ENCODE data around the gene ERCC6.

The ERCC6 gene

DNA sequence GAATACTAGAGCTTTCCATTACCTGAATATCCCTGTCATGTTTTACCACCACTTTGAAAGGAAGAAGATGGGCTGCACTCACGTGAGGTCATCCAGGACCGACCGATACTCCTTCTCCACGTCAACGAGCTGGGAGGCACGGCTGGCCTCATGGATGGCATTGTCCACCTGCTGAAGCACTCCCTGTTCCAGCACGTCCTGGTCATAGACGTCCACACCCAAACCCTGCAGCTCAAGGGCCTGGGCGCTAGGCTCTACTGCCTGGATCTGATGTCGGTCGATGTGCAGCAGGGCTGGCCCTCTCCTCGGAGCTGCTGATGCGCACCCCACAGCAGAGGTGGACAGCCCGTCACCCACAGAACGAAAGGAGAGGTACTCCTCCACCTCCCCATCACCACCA is 6.5 kb downstream of the ERCC6 start:
- no peak overlapping the region for H4K91ac ChIP-seq (ENCODE audit: low read length)
- H2BK12ac ChIP-seq (ENCODE audit: low read length in 2 of 2): peak overlapping the region in 1 of 2 experiments; percentile 39
- no peak overlapping the region for H2BK15ac ChIP-seq (ENCODE audit: low read depth, poor library complexity, severe bottlenecking)
- no peak overlapping the region for H4K8ac ChIP-seq (ENCODE audit: low read length)
- H2BK120ac ChIP-seq (ENCODE audit: low read depth, low read length): no peak overlapping the region
- no peaks in the 10 kb centered on the region for H3K9me3 ChIP-seq (ENCODE audit: control insufficient read depth, low read length)
- no peak overlapping the region for H3K23ac ChIP-seq (ENCODE audit: low read length in 2 of 2)
- H3K18ac ChIP-seq (ENCODE audit: low read depth in 1 of 2, low read length in 2 of 2): no peak overlapping the region
- peaks cover 33% of the 10 kb centered on the region for H3K79me1 ChIP-seq (replicated peaks; ENCODE audit: low read length, poor library complexity, severe bottlenecking)
- no peak overlapping the region for H2AFZ ChIP-seq (ENCODE audit: low read depth, low read length)
- peaks cover 2% of the 10 kb centered on the region for H3K4me1 ChIP-seq (ENCODE audit: control insufficient read depth, insufficient read depth, low read depth, low read length)
- no peak overlapping the region for H3K27ac ChIP-seq (ENCODE audit: low read length, poor library complexity, severe bottlenecking)
- H3K4me2 ChIP-seq (ENCODE audit: low read length, poor library complexity, severe bottlenecking): no peak overlapping the region
- H3K9ac ChIP-seq (ENCODE audit: low read length): no peak overlapping the region
- H3K14ac ChIP-seq (ENCODE audit: low read length in 2 of 2): no peak overlapping the region
- 95% methylated on average over 11 of the region's 15 CpGs for WGBS
- DNase-seq: no peak
- no peak overlapping the region for H2BK5ac ChIP-seq (ENCODE audit: low read depth, low read length, poor library complexity, severe bottlenecking)
- H3K4me3 ChIP-seq (ENCODE audit: insufficient read depth in 1 of 2, low read depth in 1 of 2, low read length in 2 of 2): no peak overlapping the region
- H3K4ac ChIP-seq (ENCODE audit: low read depth in 1 of 2, low read length in 2 of 2): no peak overlapping the region
- no peak overlapping the region for H2AK5ac ChIP-seq (ENCODE audit: low read length, severe bottlenecking)
- H3K27me3 ChIP-seq (ENCODE audit: control insufficient read depth in 1 of 2, insufficient read depth in 1 of 2, low read length in 2 of 2): no peaks in the 10 kb centered on the region
- peaks cover 21 to 60% of the 10 kb centered on the region in 2 experiments for H3K36me3 ChIP-seq (ENCODE audit: control insufficient read depth in 1 of 2, insufficient read depth in 2 of 2, low read depth in 1 of 2, low read length in 2 of 2)

DNA sequence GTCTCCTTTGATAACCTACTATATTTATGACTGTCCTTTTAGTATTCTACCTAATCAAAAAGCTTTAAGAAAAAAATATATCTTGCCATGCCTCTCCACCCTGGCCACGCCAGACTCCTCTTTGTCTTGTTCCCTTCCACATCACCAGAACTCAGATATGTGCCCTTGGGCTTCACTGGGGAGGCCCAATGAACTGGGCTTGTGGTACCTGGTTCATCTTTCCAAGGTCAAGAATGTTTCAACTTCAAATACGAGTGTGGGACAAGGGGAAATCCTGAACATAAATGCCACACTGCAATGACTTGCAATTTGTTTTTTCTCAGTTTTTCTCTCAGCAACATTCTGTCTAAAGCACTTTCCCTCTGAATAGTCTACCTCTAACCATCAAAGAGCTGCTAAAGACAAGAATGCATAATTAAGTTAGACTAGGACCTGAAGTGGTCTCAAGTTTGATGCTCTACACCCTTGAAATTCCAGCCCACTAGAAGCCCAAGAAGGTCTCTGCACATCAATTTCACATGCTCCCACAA is 9.9 kb downstream of the ERCC6 start:
- Histone ChIP-seq H2BK120ac (ENCODE audit: low read depth, low read length) (no peak overlapping the region), H3K4ac (ENCODE audit: low read depth in 1 of 2, low read length in 2 of 2) (no peak overlapping the region), H3K18ac (ENCODE audit: low read depth in 1 of 2, low read length in 2 of 2) (no peak overlapping the region), H3K4me3 (ENCODE audit: insufficient read depth in 1 of 2, low read depth in 1 of 2, low read length in 2 of 2) (no peak overlapping the region), H3K9ac (ENCODE audit: low read length) (no peak overlapping the region), H4K91ac (ENCODE audit: low read length) (no peak overlapping the region), H2BK12ac (ENCODE audit: low read length in 2 of 2) (no peak overlapping the region), H3K27me3 (ENCODE audit: control insufficient read depth in 1 of 2, insufficient read depth in 1 of 2, low read length in 2 of 2) (no peaks in the 10 kb centered on the region), H2BK15ac (ENCODE audit: low read depth, poor library complexity, severe bottlenecking) (no peak overlapping the region), H3K4me2 (ENCODE audit: low read length, poor library complexity, severe bottlenecking) (no peak overlapping the region), H3K23ac (ENCODE audit: low read length in 2 of 2) (no peak overlapping the region), H2BK5ac (ENCODE audit: low read depth, low read length, poor library complexity, severe bottlenecking) (no peak overlapping the region), H3K4me1 (ENCODE audit: control insufficient read depth, insufficient read depth, low read depth, low read length) (no peaks in the 10 kb centered on the region), H2AFZ (ENCODE audit: low read depth, low read length) (no peak overlapping the region), H3K14ac (ENCODE audit: low read length in 2 of 2) (no peak overlapping the region), H4K8ac (ENCODE audit: low read length) (no peak overlapping the region), H3K36me3 (ENCODE audit: control insufficient read depth in 1 of 2, insufficient read depth in 2 of 2, low read depth in 1 of 2, low read length in 2 of 2) (peaks cover 33 to 85% of the 10 kb centered on the region in 2 experiments), H2AK5ac (ENCODE audit: low read length, severe bottlenecking) (no peak overlapping the region), H3K79me1 (replicated peaks; ENCODE audit: low read length, poor library complexity, severe bottlenecking) (peaks cover 29% of the 10 kb centered on the region), H3K9me3 (ENCODE audit: control insufficient read depth, low read length) (no peaks in the 10 kb centered on the region), H3K27ac (ENCODE audit: low read length, poor library complexity, severe bottlenecking) (no peak overlapping the region)
- WGBS: 99% methylated on average over 2 of the region's 2 CpGs
- DNase-seq: no peak

- Histone ChIP-seq H3K4ac (ENCODE audit: low read depth in 1 of 2, low read length in 2 of 2) (no peak overlapping the region), H3K9me3 (ENCODE audit: control insufficient read depth, low read length) (no peaks in the 10 kb centered on the region), H3K14ac (ENCODE audit: low read length in 2 of 2) (no peak overlapping the region), H3K36me3 (ENCODE audit: control insufficient read depth in 1 of 2, insufficient read depth in 2 of 2, low read depth in 1 of 2, low read length in 2 of 2) (peaks cover 35 to 97% of the 10 kb centered on the region in 2 experiments), H3K4me1 (ENCODE audit: control insufficient read depth, insufficient read depth, low read depth, low read length) (no peaks in the 10 kb centered on the region), H3K27me3 (ENCODE audit: control insufficient read depth in 1 of 2, insufficient read depth in 1 of 2, low read length in 2 of 2) (no peaks in the 10 kb centered on the region), H3K18ac (ENCODE audit: low read depth in 1 of 2, low read length in 2 of 2) (no peak overlapping the region), H4K8ac (ENCODE audit: low read length) (no peak overlapping the region), H3K9ac (ENCODE audit: low read length) (no peak overlapping the region), H3K23ac (ENCODE audit: low read length in 2 of 2) (no peak overlapping the region), H2AK5ac (ENCODE audit: low read length, severe bottlenecking) (no peak overlapping the region), H2AFZ (ENCODE audit: low read depth, low read length) (no peak overlapping the region), H4K91ac (ENCODE audit: low read length) (no peak overlapping the region), H3K4me2 (ENCODE audit: low read length, poor library complexity, severe bottlenecking) (no peak overlapping the region), H2BK15ac (ENCODE audit: low read depth, poor library complexity, severe bottlenecking) (no peak overlapping the region), H3K27ac (ENCODE audit: low read length, poor library complexity, severe bottlenecking) (no peak overlapping the region), H2BK12ac (ENCODE audit: low read length in 2 of 2) (no peak overlapping the region), H2BK120ac (ENCODE audit: low read depth, low read length) (no peak overlapping the region), H3K79me1 (replicated peaks; ENCODE audit: low read length, poor library complexity, severe bottlenecking) (peaks cover 31% of the 10 kb centered on the region), H2BK5ac (ENCODE audit: low read depth, low read length, poor library complexity, severe bottlenecking) (no peak overlapping the region), H3K4me3 (ENCODE audit: insufficient read depth in 1 of 2, low read depth in 1 of 2, low read length in 2 of 2) (no peak overlapping the region)
- 100% methylated on average over 4 of the region's 4 CpGs for WGBS
- DNase-seq: no peak
These were observed 11.1 kb downstream of the ERCC6 start for GRCh38 chr10:49527850-49528249.

DNA sequence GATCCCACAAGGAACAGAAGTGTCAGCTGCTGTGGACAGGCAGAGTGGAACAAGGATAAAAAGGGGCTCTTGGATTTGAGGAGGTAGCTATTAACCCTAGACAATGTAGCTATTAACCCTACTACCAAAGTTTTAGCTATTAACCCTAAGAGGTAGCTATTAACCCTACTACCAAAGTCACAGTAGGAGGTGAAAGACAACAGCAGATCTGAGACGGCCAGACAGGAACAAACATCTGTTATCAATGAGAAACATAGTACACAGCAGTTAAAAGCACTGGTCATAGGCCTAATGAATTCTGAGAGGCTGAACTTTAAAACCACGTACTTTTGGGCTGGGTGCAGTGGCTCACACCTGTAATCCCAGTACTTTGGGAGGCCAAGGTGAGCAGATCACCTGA is 11.9 kb downstream of the ERCC6 start:
- no peak overlapping the region for H4K91ac ChIP-seq (ENCODE audit: low read length)
- H2BK15ac ChIP-seq (ENCODE audit: low read depth, poor library complexity, severe bottlenecking): no peak overlapping the region
- 98% methylated on average over 2 of the region's 2 CpGs for WGBS

More for the DNA sequence above, 11.9 kb downstream of the ERCC6 start:
- no peak overlapping the region for H2BK5ac ChIP-seq (ENCODE audit: low read depth, low read length, poor library complexity, severe bottlenecking)
- no peaks in the 10 kb centered on the region for H3K9me3 ChIP-seq (ENCODE audit: control insufficient read depth, low read length)
- H3K14ac ChIP-seq (ENCODE audit: low read length in 2 of 2): no peak overlapping the region
- H3K36me3 ChIP-seq (ENCODE audit: control insufficient read depth in 1 of 2, insufficient read depth in 2 of 2, low read depth in 1 of 2, low read length in 2 of 2): peaks cover 29 to 98% of the 10 kb centered on the region in 2 experiments
- H2BK120ac ChIP-seq (ENCODE audit: low read depth, low read length): no peak overlapping the region
- no peak overlapping the region for H2AK5ac ChIP-seq (ENCODE audit: low read length, severe bottlenecking)
- H2AFZ ChIP-seq (ENCODE audit: low read depth, low read length): no peak overlapping the region
- no peak overlapping the region for H3K9ac ChIP-seq (ENCODE audit: low read length)
- H3K79me1 ChIP-seq (replicated peaks; ENCODE audit: low read length, poor library complexity, severe bottlenecking): peaks cover 25% of the 10 kb centered on the region
- no peak overlapping the region for H2BK12ac ChIP-seq (ENCODE audit: low read length in 2 of 2)
- H3K4ac ChIP-seq (ENCODE audit: low read depth in 1 of 2, low read length in 2 of 2): no peak overlapping the region
- no peak overlapping the region for H3K4me3 ChIP-seq (ENCODE audit: insufficient read depth in 1 of 2, low read depth in 1 of 2, low read length in 2 of 2)
- no peak overlapping the region for H3K23ac ChIP-seq (ENCODE audit: low read length in 2 of 2)
- H3K4me2 ChIP-seq (ENCODE audit: low read length, poor library complexity, severe bottlenecking): no peak overlapping the region
- no peak for DNase-seq
- no peak overlapping the region for H3K18ac ChIP-seq (ENCODE audit: low read depth in 1 of 2, low read length in 2 of 2)
- H3K4me1 ChIP-seq (ENCODE audit: control insufficient read depth, insufficient read depth, low read depth, low read length): no peaks in the 10 kb centered on the region
- no peak overlapping the region for H3K27ac ChIP-seq (ENCODE audit: low read length, poor library complexity, severe bottlenecking)
- H3K27me3 ChIP-seq (ENCODE audit: control insufficient read depth in 1 of 2, insufficient read depth in 1 of 2, low read length in 2 of 2): no peaks in the 10 kb centered on the region
- no peak overlapping the region for H4K8ac ChIP-seq (ENCODE audit: low read length)
